Fibroblast of mammary gland (primary cell): ENCODE measurements around the gene TMTC3.
A peak's percentile ranks its signal among the peaks of the same experiment; 100 is the strongest.

Source experiments
- DNase-seq: peaks from one replicate; pipeline ENCODE4 v3.0.0-alpha.2; 2010; ENCODE audit warnings: low read depth
- H3K4me3 ChIP-seq: 2 replicates; pipeline ENCODE4 v1.5.1; 2011; ENCODE audit warnings: low read depth, mild to moderate bottlenecking, low read length, moderate library complexity; ENCODE audit not compliant: control insufficient read depth
- CTCF ChIP-seq: conservative IDR thresholded peaks from 2 replicates; pipeline ENCODE4 v1.5.1; 2011; ENCODE audit warnings: low read depth, low read length, inconsistent platforms; ENCODE audit not compliant: control insufficient read depth, insufficient read depth

The TMTC3 gene

GRCh38 chr12:88141774-88142609 is at the start of gene TMTC3, which contains the start of gene CEP290:
Gene TMTC3, plus strand, starts transcription at chr12:88142307. Its CDS starts 6,009 bp downstream, at chr12:88148316.
Gene CEP290, minus strand, starts transcription at chr12:88142088. Its CDS starts 781 bp downstream, at chr12:88141307.
- DNase-seq, result peak; percentile 100
- peak within 1 kb of the TSS; percentile 95 for H3K4me3 ChIP-seq
- TF ChIP-seq CTCF, result no peak

GRCh38 chr12:88092771-88093170 is 49.3 kb upstream of the TMTC3 start:
- no peak overlapping the region for H3K4me3 ChIP-seq
- no peak for DNase-seq
- no peak for TF ChIP-seq CTCF

- no peak for TF ChIP-seq CTCF
- no peak overlapping the region for H3K4me3 ChIP-seq
- no peak for DNase-seq
Observed at GRCh38 chr12:88093573-88093972, 48.5 kb upstream of the TMTC3 start.

- TF ChIP-seq CTCF, result no peak
- no peak overlapping the region for H3K4me3 ChIP-seq
- peak; percentile 58 for DNase-seq
Observed at GRCh38 chr12:88108021-88108420, 34.1 kb upstream of the TMTC3 start.

GRCh38 chr12:88111074-88111652 is 30.9 kb upstream of the TMTC3 start:
- peak; percentile 70 for DNase-seq
- no peak overlapping the region for H3K4me3 ChIP-seq
- TF ChIP-seq CTCF, result peak; percentile 39

GRCh38 chr12:88113871-88114270 is 28.2 kb upstream of the TMTC3 start:
- H3K4me3 ChIP-seq, result no peak overlapping the region
- no peak for TF ChIP-seq CTCF
- DNase-seq, result peak; percentile 19
